ENCODE data around the gene SEMA3D.

The SEMA3D gene

GRCh38 chr7:85186521-85187241 is at the start of gene SEMA3D:
Gene SEMA3D (minus strand): TSS chr7:85187056. CDS start chr7:85121891, 65,165 bp downstream.
- no peak for DNase-seq (ENCODE audit: low read depth)

DNA sequence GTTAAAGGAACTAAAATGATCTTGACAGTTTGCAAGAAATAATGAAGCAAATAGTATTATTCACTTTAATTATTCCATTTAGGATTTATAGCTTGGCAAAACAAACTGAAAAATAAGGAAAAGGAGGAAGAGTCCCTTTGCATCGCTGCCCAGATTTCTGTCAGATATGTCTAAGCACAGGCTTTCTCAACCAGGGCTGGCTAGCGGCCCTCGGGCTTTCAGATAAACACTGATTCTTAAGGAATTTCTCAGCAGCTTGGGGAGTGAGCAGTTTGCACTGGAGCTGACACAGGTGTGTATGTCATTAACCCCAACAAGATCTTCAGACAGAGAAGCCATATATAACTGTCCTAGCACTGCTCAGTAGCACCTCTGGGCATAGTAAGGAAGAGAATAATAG is 47.9 kb upstream of the SEMA3D start:
- no peak for DNase-seq (ENCODE audit: low read depth)

GRCh38 chr7:85232068-85232467 is 45.2 kb upstream of the SEMA3D start:
- no peak for DNase-seq (ENCODE audit: low read depth)

- no peak for DNase-seq (ENCODE audit: low read depth)
Observed at GRCh38 chr7:85230623-85231022, 43.8 kb upstream of the SEMA3D start.

GRCh38 chr7:85229544-85229943 is 42.7 kb upstream of the SEMA3D start:
- DNase-seq (ENCODE audit: low read depth), result no peak

DNA sequence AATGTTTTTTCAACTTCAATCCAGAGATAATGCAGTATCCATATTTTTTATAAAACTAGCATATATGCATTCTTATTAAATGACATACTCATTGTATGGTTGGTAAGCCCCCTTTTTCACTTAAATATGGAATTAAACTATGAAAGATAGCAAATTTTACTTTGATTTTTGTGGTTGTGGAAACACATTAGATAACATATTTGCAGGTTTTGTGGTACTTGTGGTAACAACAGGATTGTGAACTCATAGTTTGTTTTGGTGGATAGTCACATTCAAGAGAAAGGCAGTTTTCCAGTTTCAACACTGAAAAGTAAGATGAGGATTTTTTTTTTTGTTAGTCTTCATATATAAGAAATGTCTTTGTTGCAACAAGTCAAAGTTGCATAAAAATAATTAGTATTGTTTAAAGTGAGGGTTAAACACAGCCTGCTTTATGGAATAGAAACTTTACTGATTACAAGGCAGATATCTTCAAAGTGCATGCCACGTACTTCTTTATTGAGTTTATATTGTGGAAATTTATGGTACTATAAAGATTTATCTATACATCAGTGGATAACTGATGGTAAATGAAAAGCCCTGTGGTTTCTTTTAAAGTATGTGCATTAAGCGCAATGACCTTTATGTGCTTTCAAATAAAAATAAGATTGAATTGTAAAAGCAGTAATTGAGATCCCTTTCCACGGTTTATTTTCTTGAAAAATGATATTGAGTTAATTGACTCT is 39.7 kb upstream of the SEMA3D start:
- no peak for DNase-seq (ENCODE audit: low read depth)

- DNase-seq (ENCODE audit: low read depth), result no peak
Observed at GRCh38 chr7:85224171-85224570, 37.3 kb upstream of the SEMA3D start.

DNA sequence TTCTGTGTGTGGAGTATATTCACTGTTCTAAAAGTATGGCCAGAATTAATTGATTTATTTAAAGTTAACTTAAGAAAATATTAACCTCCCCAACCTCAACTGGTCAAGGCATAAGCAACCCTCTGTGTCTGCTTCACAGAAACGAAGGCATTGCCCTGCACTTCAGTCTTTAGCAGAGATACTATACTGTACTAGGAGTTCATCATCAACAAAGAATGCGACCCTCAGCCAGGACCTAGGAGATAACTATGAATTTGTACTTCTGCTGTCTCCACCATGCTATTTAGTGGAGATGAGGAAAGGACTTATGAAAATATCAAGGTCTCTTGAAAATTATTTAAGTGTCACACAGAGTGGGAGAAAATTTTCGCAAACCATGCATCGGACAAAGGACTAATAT is 35.7 kb upstream of the SEMA3D start:
- no peak for DNase-seq (ENCODE audit: low read depth)

GRCh38 chr7:85221796-85222195 is 34.9 kb upstream of the SEMA3D start:
- no peak for DNase-seq (ENCODE audit: low read depth)

DNA sequence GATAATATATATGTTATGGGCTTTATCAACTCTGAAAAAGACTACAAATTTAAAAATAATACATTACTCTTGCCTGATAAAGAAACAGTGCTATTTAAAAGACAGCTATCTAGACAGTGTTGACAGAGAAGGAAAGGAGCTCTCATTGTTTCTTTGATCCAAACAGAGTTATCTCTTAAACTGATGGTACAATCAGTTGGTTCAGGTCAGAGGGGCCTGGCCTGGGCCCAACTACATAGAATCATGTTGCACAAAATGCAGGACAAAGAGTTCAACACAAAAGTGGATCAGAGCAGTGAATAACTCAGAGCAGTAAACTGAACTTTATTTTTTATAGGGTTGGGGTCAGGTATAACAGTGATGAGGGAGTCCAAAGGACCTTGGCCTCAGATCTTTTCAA is 33.8 kb upstream of the SEMA3D start:
- DNase-seq (ENCODE audit: low read depth), result no peak

- no peak for DNase-seq (ENCODE audit: low read depth)
Observed at GRCh38 chr7:85220023-85220422, 33.2 kb upstream of the SEMA3D start.

DNA sequence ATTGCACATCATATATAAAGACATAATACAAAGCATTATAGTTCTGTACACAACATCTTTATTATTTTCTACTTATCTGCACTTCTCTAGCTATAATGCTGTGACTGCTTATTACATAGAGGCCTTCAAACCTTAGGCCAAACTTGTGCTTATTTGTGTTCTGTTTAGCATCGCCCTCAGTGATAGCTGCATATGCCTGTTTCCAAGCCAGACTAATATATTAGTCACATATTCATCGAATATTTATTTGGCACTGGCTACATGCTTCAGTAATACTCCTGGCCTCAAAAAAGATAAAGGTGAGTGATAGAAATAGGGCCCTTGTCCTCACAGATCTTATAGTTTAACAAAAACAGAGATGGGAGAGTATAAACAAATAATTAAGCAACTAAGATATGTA is 30.2 kb upstream of the SEMA3D start:
- no peak for DNase-seq (ENCODE audit: low read depth)

GRCh38 chr7:85215098-85215497 is 28.2 kb upstream of the SEMA3D start:
- DNase-seq (ENCODE audit: low read depth), result no peak

DNA sequence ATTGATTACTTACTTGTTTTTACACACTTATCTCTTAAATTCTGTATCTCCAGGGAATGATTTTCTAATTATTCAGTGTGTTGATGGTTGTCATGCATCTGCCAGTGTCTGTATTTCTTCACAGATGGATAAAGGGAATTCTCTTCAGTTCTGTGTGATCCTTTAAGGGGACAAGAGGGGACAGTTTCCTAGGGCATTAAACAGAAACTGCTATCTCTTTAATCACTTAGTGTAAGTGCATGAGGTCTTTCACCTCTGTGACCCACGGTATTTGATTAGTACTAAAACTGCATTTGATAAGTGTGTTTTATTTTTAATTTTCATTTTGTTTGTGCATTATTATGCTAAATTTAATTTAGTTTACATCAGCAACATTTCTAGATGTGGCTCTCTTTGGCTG is 26.6 kb upstream of the SEMA3D start:
- DNase-seq (ENCODE audit: low read depth), result no peak

GRCh38 chr7:85205754-85206153 is 18.9 kb upstream of the SEMA3D start:
- no peak for DNase-seq (ENCODE audit: low read depth)

DNA sequence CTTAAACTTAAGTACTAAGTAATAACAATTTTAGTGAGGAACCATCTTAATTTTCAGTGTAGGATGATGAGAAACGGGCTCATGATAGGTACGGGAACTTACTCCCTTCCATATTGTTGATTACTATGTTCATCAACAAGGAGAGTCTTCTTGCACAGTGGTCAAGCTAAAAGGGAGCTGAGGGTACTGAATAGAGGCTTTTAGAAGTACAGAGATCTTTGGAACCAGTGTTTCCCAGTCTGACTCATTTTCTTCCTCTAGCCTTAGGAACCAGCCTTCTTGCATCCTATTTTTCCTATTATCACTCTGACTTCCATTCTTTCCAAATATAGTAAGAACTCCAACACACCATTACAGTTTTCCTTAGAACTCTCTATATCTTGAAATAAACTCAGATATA is 17.6 kb upstream of the SEMA3D start:
- no peak for DNase-seq (ENCODE audit: low read depth)

DNA sequence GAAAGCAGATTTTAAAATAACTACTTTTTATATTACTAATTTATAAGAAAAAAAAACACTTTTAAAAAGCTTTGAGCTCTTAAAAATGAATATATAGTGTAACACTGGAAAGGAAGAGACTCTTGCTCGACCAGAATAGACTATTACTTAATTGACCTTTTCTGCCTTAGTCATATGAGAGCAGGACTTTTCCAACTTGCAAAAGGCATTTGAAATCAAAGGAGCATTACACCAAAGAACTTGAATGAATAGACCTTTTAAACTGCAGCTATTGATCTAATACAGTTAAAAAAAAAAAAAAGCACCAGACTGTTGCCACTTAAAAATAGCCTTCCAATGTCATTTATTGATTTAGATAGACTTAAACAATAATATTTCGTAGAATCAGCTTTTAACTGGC is 17.2 kb upstream of the SEMA3D start:
- DNase-seq (ENCODE audit: low read depth), result no peak

DNA sequence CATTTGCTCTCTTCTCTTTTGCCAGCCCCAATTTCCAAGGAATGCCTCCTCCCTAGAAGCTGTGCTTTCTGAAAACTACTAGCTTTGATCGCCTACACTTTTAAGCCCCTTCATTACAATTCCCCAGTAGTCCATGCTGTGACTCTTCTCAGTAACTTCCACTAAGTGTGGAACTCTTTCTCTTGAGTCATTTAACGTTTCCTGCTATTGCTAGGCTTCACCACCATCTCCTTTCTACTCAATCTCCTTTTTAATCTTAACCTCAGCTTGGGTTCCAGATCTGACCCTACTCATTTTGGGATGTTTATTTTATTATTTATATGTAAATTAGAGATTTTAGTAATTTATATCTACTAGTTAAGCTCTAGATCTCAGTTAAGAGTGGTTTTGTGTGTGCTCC is 14.4 kb upstream of the SEMA3D start:
- no peak for DNase-seq (ENCODE audit: low read depth)

DNA sequence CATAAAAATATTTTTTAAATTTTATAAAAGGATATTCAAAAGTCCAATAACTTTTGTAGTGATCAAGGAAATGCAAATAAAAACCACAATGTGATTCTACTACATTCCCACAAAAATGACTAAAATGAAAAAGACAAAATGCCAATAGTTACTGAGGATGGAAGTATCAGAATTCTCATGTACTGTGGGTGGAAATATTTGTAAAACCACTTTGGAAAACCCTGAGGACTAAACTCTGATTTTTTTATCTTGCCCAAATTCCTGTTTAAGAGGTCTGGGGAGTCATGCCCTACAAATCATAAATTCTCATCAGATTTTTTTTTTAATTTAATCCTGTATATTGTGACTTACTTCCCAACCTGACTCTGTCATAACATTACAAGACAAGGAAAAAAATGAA is 9.8 kb upstream of the SEMA3D start:
- no peak for DNase-seq (ENCODE audit: low read depth)

DNA sequence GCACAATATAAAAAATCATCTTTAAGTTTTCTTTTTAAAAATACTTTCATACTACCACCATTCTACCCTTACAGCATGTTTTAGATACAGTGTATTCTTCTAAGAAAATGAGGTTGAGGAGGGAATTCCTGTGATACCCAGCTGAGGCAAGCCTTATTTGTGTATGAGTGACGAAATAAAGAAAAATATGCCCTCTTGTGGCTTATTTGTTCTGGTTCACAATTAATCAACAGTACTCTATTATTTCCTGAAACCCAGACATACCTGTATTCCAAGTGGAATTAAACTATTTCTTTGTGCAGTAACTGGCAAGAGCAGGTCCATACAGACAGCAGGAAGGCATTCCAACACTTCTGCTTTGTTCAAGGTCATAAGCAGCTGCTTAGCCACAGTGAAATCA is 4.5 kb upstream of the SEMA3D start:
- DNase-seq (ENCODE audit: low read depth), result no peak

DNA sequence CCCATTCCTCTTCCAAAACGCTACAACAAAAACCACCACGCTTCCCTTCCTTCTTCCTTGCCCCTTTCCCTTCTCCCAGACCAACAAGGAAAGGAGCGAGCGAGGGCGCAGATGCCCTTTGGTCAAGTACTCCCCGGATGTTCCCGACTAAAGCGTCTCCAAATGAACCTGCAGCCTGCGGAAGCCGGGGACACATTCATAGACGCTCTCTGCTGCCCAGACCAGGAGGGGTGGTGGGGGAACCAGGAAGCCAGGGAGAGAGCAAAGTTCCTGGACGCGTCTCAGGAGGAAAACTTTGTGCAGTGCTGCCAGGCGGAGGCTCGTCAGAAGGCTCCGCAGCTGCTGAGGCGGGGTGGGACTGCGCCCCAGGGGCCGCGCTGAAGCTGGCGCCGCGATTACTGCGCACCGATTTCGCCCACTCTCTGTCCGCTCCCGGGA is 754 bp downstream of the SEMA3D start:
- DNase-seq (ENCODE audit: low read depth), result no peak

- no peak for DNase-seq (ENCODE audit: low read depth)
Observed at GRCh38 chr7:85185424-85186082, 1.3 kb downstream of the SEMA3D start.

Measured in stimulated activated CD8-positive, alpha-beta memory T cell treated with anti-CD3 and anti-CD28 coated beads, Interleukin-12 subunit alpha, Interleukin-12 subunit beta, amount 100 ng/mL, for 4 hours (primary cell).